B cell (primary cell): Measurements from ENCODE around the gene PKP2.
"Not testable (repeated sequence)": the region's sequence is repeated elsewhere in the genome, so short reads cannot be mapped to it uniquely, and the experiment has no call there.

Experiments used
- EZH2 ChIP-seq: IDR thresholded peaks from 2 replicates; pipeline ENCODE4 v1.6.1; 2012; ENCODE audit warnings: borderline replicate concordance, low read depth, mild to moderate bottlenecking, moderate library complexity, low read length; ENCODE audit not compliant: insufficient read depth, poor library complexity, severe bottlenecking
- TF ChIP-seq, protein P1 (sequence below): fragments of 200-600 bp; IDR thresholded peaks from one replicate; pipeline ENCODE4 v1.8.0; 2022; ENCODE audit warnings: antibody characterized with exemption, mild to moderate bottlenecking

DNA sequence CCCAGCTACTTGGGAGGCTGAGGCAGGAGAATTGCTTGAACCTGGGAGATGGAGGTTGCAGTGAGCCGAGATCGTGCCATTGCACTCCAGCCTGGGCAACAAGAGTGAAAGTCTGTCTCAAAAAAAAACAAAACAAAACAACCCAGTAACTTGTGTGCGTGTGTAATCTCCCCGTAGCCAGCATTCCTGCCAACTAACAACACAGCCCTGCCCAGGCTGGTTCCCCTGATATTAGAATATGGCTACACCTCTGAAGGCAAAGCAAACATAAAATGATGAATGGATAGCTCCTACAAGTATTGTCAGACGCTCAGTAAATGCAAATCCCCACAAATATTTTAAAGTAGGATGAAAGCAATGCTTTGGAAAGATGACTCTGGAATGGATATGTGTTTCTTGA, 24.2 kb downstream of the PKP2 start:
- TF ChIP-seq, protein P1, sequence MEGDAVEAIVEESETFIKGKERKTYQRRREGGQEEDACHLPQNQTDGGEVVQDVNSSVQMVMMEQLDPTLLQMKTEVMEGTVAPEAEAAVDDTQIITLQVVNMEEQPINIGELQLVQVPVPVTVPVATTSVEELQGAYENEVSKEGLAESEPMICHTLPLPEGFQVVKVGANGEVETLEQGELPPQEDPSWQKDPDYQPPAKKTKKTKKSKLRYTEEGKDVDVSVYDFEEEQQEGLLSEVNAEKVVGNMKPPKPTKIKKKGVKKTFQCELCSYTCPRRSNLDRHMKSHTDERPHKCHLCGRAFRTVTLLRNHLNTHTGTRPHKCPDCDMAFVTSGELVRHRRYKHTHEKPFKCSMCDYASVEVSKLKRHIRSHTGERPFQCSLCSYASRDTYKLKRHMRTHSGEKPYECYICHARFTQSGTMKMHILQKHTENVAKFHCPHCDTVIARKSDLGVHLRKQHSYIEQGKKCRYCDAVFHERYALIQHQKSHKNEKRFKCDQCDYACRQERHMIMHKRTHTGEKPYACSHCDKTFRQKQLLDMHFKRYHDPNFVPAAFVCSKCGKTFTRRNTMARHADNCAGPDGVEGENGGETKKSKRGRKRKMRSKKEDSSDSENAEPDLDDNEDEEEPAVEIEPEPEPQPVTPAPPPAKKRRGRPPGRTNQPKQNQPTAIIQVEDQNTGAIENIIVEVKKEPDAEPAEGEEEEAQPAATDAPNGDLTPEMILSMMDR: not testable (repeated sequence)
- TF ChIP-seq EZH2: not testable (repeated sequence)
